Trophoblast cell (in vitro differentiated cells and primary cell): Measurements from ENCODE around the gene MORC4.
A peak's percentile ranks its signal among the peaks of the same experiment; 100 is the strongest.

Source experiments
- DNase-seq, 2 donors: peaks; one replicate each; pipeline ENCODE4 v3.0.0-alpha.2; 2016
- H2AFZ ChIP-seq: 2 replicates; pipeline ENCODE4 v1.6.1; 2013; ENCODE audit warnings: low read length, moderate library complexity, mild to moderate bottlenecking; ENCODE audit not compliant: insufficient read depth, poor library complexity
- H2AK5ac ChIP-seq: 2 replicates; pipeline ENCODE4 v1.6.1; 2013; ENCODE audit warnings: mild to moderate bottlenecking, low read length
- H2BK120ac ChIP-seq: 2 replicates; pipeline ENCODE4 v1.6.1; 2013; ENCODE audit warnings: low read length, mild to moderate bottlenecking, moderate library complexity; ENCODE audit not compliant: insufficient read depth, poor library complexity
- H2BK12ac ChIP-seq: 2 replicates; pipeline ENCODE4 v1.6.1; 2013; ENCODE audit warnings: mild to moderate bottlenecking, low read length, moderate library complexity
- H2BK5ac ChIP-seq: 2 replicates; pipeline ENCODE4 v1.6.1; 2013; ENCODE audit warnings: low read length, low read depth, moderate library complexity, mild to moderate bottlenecking; ENCODE audit not compliant: poor library complexity
- H3K14ac ChIP-seq: 2 replicates; pipeline ENCODE4 v1.6.1; 2013; ENCODE audit warnings: mild to moderate bottlenecking, low read length
- H3K18ac ChIP-seq: 2 replicates; pipeline ENCODE4 v1.6.1; 2013; ENCODE audit warnings: mild to moderate bottlenecking, low read length
- H3K23ac ChIP-seq: 2 replicates; pipeline ENCODE4 v1.6.1; 2013; ENCODE audit warnings: low read length
- H3K27ac ChIP-seq: 2 replicates; pipeline ENCODE4 v1.5.1; 2013; ENCODE audit warnings: low read depth, mild to moderate bottlenecking, inconsistent platforms, low read length, moderate library complexity
- H3K27me3 ChIP-seq: 2 replicates; pipeline ENCODE4 v1.6.1; 2013; ENCODE audit warnings: inconsistent platforms, mild to moderate bottlenecking, low read length, moderate library complexity; ENCODE audit not compliant: insufficient read depth
- H3K36me3 ChIP-seq, 2 experiments: 1 replicate in 1 of 2; 2 replicates in 1 of 2; pipeline ENCODE4 v1.6.1; 2013; ENCODE audit warnings: low read length in 2 of 2, mild to moderate bottlenecking in 2 of 2, moderate library complexity in 1 of 2; ENCODE audit not compliant: insufficient read depth in 2 of 2, control insufficient read depth in 1 of 2
- H3K4ac ChIP-seq: 2 replicates; pipeline ENCODE4 v1.6.1; 2013; ENCODE audit warnings: low read depth, mild to moderate bottlenecking, low read length, moderate library complexity
- H3K4me1 ChIP-seq, 2 experiments: 1 replicate in 1 of 2; 2 replicates in 1 of 2; pipeline ENCODE4 v1.6.1; 2013; ENCODE audit warnings: low read length in 2 of 2, mild to moderate bottlenecking in 2 of 2, moderate library complexity in 1 of 2; ENCODE audit not compliant: insufficient read depth in 2 of 2, control insufficient read depth in 1 of 2
- H3K4me2 ChIP-seq: 2 replicates; pipeline ENCODE4 v1.6.1; 2013; ENCODE audit warnings: inconsistent platforms, mild to moderate bottlenecking, low read length, moderate library complexity
- H3K4me3 ChIP-seq: 2 replicates; pipeline ENCODE4 v1.5.1; 2013; ENCODE audit warnings: mild to moderate bottlenecking, low read depth, low read length, inconsistent platforms
- H3K79me1 ChIP-seq: one replicate; pipeline ENCODE4 v1.6.1; 2013; ENCODE audit warnings: low read length
- H3K79me2 ChIP-seq: 2 replicates; pipeline ENCODE4 v1.6.1; 2013; ENCODE audit warnings: low read length, mild to moderate bottlenecking; ENCODE audit not compliant: control insufficient read depth, insufficient read depth, poor library complexity
- H3K9ac ChIP-seq: 2 replicates; pipeline ENCODE4 v1.6.1; 2013; ENCODE audit warnings: mild to moderate bottlenecking, low read length
- H3K9me3 ChIP-seq: 2 replicates; pipeline ENCODE4 v1.6.1; 2013; ENCODE audit warnings: low read depth, mild to moderate bottlenecking, control low read depth, inconsistent platforms, low read length; ENCODE audit not compliant: insufficient read depth
- H4K12ac ChIP-seq: 2 replicates; pipeline ENCODE4 v1.6.1; 2013; ENCODE audit warnings: low read depth, mild to moderate bottlenecking, low read length, moderate library complexity
- H4K8ac ChIP-seq: 2 replicates; pipeline ENCODE4 v1.6.1; 2013; ENCODE audit warnings: low read depth, mild to moderate bottlenecking, low read length, moderate library complexity
- H4K91ac ChIP-seq: one replicate; pipeline ENCODE4 v1.6.1; 2013; ENCODE audit warnings: low read depth, mild to moderate bottlenecking, low read length, moderate library complexity
- WGBS: extraction: QIAGEN DNeasy Blood & Tissue Kit; methylation state at CpG from one replicate; pipeline ENCODE4 v1.1.7; 2013; ENCODE audit warnings: missing lambda C conversion rate; ENCODE audit not compliant: insufficient read length, insufficient coverage; ENCODE audit errors: extremely low coverage; 5-methylcytosine and 5-hydroxymethylcytosine counted together

The MORC4 gene

GRCh38 chrX:106954041-106954440 lies 46.0 kb downstream of the MORC4 start:
- no peak overlapping the region for H4K8ac ChIP-seq
- DNase-seq: no peak
- no peaks in the 10 kb centered on the region for H3K4me1 ChIP-seq
- no peak overlapping the region for H2AFZ ChIP-seq
- H2BK120ac ChIP-seq: no peak overlapping the region
- H3K27me3 ChIP-seq: no peaks in the 10 kb centered on the region
- no peak overlapping the region for H2BK5ac ChIP-seq
- no peak overlapping the region for H3K27ac ChIP-seq
- no peak overlapping the region for H3K4me3 ChIP-seq
- H4K12ac ChIP-seq: no peak overlapping the region
- H3K4me2 ChIP-seq: no peak overlapping the region
- H3K36me3 ChIP-seq: peaks cover 0 to 6% of the 10 kb centered on the region in 2 experiments
- H3K14ac ChIP-seq: no peak overlapping the region
- H3K79me2 ChIP-seq: no peaks in the 10 kb centered on the region
- H4K91ac ChIP-seq: no peak overlapping the region
- no CpG with 5 or more reads among the region's 4 CpGs for WGBS
- no peak overlapping the region for H3K9ac ChIP-seq
- H3K4ac ChIP-seq: no peak overlapping the region
- no peak overlapping the region for H2AK5ac ChIP-seq
- no peaks in the 10 kb centered on the region for H3K9me3 ChIP-seq
- H3K23ac ChIP-seq: no peak overlapping the region
- no peak overlapping the region for H2BK12ac ChIP-seq
- H3K79me1 ChIP-seq: no peaks in the 10 kb centered on the region
- no peak overlapping the region for H3K18ac ChIP-seq

GRCh38 chrX:106952988-106953387 lies 47.0 kb downstream of the MORC4 start:
- H3K4me3 ChIP-seq: no peak overlapping the region
- no peak overlapping the region for H2AK5ac ChIP-seq
- H2BK12ac ChIP-seq: no peak overlapping the region

GRCh38 chrX:106952538-106952937 lies 47.5 kb downstream of the MORC4 start:
- Histone ChIP-seq H2BK120ac (no peak overlapping the region), H3K9me3 (no peaks in the 10 kb centered on the region), H3K18ac (no peak overlapping the region), H3K27ac (no peak overlapping the region), H3K4me3 (no peak overlapping the region), H3K27me3 (no peaks in the 10 kb centered on the region), H3K4ac (no peak overlapping the region), H4K91ac (no peak overlapping the region), H2BK5ac (no peak overlapping the region), H4K8ac (no peak overlapping the region), H3K79me2 (no peaks in the 10 kb centered on the region), H3K79me1 (no peaks in the 10 kb centered on the region), H3K9ac (no peak overlapping the region), H3K36me3 (peaks cover 0 to 4% of the 10 kb centered on the region in 2 experiments), H3K14ac (no peak overlapping the region), H4K12ac (no peak overlapping the region), H2BK12ac (no peak overlapping the region), H3K4me1 (no peaks in the 10 kb centered on the region), H3K23ac (no peak overlapping the region), H2AK5ac (no peak overlapping the region), H2AFZ (no peak overlapping the region), H3K4me2 (no peak overlapping the region)
- DNase-seq: no peak
- WGBS: no CpG with 5 or more reads among the region's 2 CpGs

More at GRCh38 chrX:106952988-106953387, 47.0 kb downstream of the MORC4 start:
- no peaks in the 10 kb centered on the region for H3K4me1 ChIP-seq
- no CpG with 5 or more reads among the region's 1 CpG for WGBS
- H4K91ac ChIP-seq: no peak overlapping the region
- no peak overlapping the region for H3K4me2 ChIP-seq
- no peak overlapping the region for H4K8ac ChIP-seq
- no peaks in the 10 kb centered on the region for H3K79me2 ChIP-seq
- no peak overlapping the region for H4K12ac ChIP-seq
- no peak overlapping the region for H3K4ac ChIP-seq
- no peak overlapping the region for H2AFZ ChIP-seq
- no peak overlapping the region for H3K9ac ChIP-seq
- H3K27me3 ChIP-seq: no peaks in the 10 kb centered on the region
- H3K27ac ChIP-seq: no peak overlapping the region
- no peak overlapping the region for H3K18ac ChIP-seq
- no peaks in the 10 kb centered on the region for H3K79me1 ChIP-seq
- DNase-seq: peak in 1 of 2 donors; percentile 40
- peaks cover 0 to 5% of the 10 kb centered on the region in 2 experiments for H3K36me3 ChIP-seq
- no peak overlapping the region for H2BK5ac ChIP-seq
- no peak overlapping the region for H3K23ac ChIP-seq
- H3K14ac ChIP-seq: no peak overlapping the region
- no peaks in the 10 kb centered on the region for H3K9me3 ChIP-seq
- no peak overlapping the region for H2BK120ac ChIP-seq

GRCh38 chrX:106952089-106952488 lies 47.9 kb downstream of the MORC4 start:
- H4K91ac ChIP-seq: no peak overlapping the region
- no peak overlapping the region for H3K4ac ChIP-seq
- no peak overlapping the region for H4K8ac ChIP-seq
- no peak overlapping the region for H3K14ac ChIP-seq
- no peak overlapping the region for H2AK5ac ChIP-seq
- H3K23ac ChIP-seq: no peak overlapping the region
- no peak overlapping the region for H3K27ac ChIP-seq
- H2BK12ac ChIP-seq: no peak overlapping the region
- DNase-seq: no peak
- no peak overlapping the region for H3K18ac ChIP-seq
- no peak overlapping the region for H2BK5ac ChIP-seq
- no peak overlapping the region for H3K9ac ChIP-seq
- WGBS: no CpG with 5 or more reads among the region's 3 CpGs
- H2BK120ac ChIP-seq: no peak overlapping the region
- H3K79me2 ChIP-seq: no peaks in the 10 kb centered on the region
- no peaks in the 10 kb centered on the region for H3K4me1 ChIP-seq
- no peak overlapping the region for H3K4me2 ChIP-seq
- H3K27me3 ChIP-seq: no peaks in the 10 kb centered on the region
- peaks cover 0 to 4% of the 10 kb centered on the region in 2 experiments for H3K36me3 ChIP-seq
- no peak overlapping the region for H2AFZ ChIP-seq
- no peaks in the 10 kb centered on the region for H3K9me3 ChIP-seq
- no peak overlapping the region for H4K12ac ChIP-seq
- no peak overlapping the region for H3K4me3 ChIP-seq
- H3K79me1 ChIP-seq: no peaks in the 10 kb centered on the region
